Smooth muscle cell (in vitro differentiated cells): ENCODE data around the gene CEP44. TPM values are rescaled to one million over a fixed set of nuclear protein-coding genes. Genes with fewer than 3 reads are reported as not detected.
"Not testable (repeated sequence)": the region's sequence is repeated elsewhere in the genome, so short reads cannot be mapped to it uniquely, and the experiment has no call there.

Experiments
- DNase-seq: peaks from one replicate; lab custom pipeline; 2025; ENCODE audit not compliant: unreplicated experiment; lab: John Stamatoyannopoulos, UW
- H2AFZ ChIP-seq: fragments of 200-600 bp; sonication (generic); 2 replicates; pipeline ENCODE4 v1.6.0; 2016; ENCODE audit warnings: antibody characterized with exemption, low read depth, mild to moderate bottlenecking
- H3F3A ChIP-seq: fragments of 200-600 bp; sonication (generic); 2 replicates; pipeline ENCODE4 v1.6.0; 2017; ENCODE audit warnings: antibody characterized with exemption, low read depth
- H3K27ac ChIP-seq: fragments of 200-600 bp; sonication (generic); 2 replicates; pipeline ENCODE4 v1.5.1; 2016; ENCODE audit warnings: low read depth, mild to moderate bottlenecking
- H3K27me3 ChIP-seq: fragments of 200-600 bp; sonication (generic); 2 replicates; pipeline ENCODE4 v1.6.1; 2016; ENCODE audit warnings: low read depth, mild to moderate bottlenecking
- H3K36me3 ChIP-seq: fragments of 200-600 bp; sonication (generic); 2 replicates; pipeline ENCODE4 v1.5.1; 2016; ENCODE audit warnings: low read depth
- H3K4me1 ChIP-seq: fragments of 200-600 bp; sonication (generic); 2 replicates; pipeline ENCODE4 v1.5.1; 2016; ENCODE audit warnings: low read depth
- H3K4me2 ChIP-seq: fragments of 200-600 bp; sonication (generic); 2 replicates; pipeline ENCODE4 v1.6.0; 2016; ENCODE audit warnings: mild to moderate bottlenecking
- H3K4me3 ChIP-seq: fragments of 200-600 bp; sonication (generic); 2 replicates; pipeline ENCODE4 v1.5.1; 2016; ENCODE audit warnings: mild to moderate bottlenecking
- H3K79me2 ChIP-seq: fragments of 200-600 bp; sonication (generic); 2 replicates; pipeline ENCODE4 v1.6.0; 2016; ENCODE audit warnings: low read depth, mild to moderate bottlenecking
- H3K9ac ChIP-seq: fragments of 200-600 bp; sonication (generic); 2 replicates; pipeline ENCODE4 v1.6.0; 2016; ENCODE audit warnings: low read depth
- H3K9me3 ChIP-seq: fragments of 200-600 bp; sonication (generic); replicated peaks from 2 replicates; pipeline ENCODE4 v1.5.1; 2016; ENCODE audit warnings: low read depth
- H4K20me1 ChIP-seq: fragments of 200-600 bp; sonication (generic); 2 replicates; pipeline ENCODE4 v1.6.0; 2016; ENCODE audit warnings: low read depth
- WGBS: methylation state at CpG from one replicate; pipeline ENCODE4 v1.1.7; 2016; ENCODE audit warnings: low lambda C conversion rate; 5-methylcytosine and 5-hydroxymethylcytosine counted together
- polyA plus RNA-seq: library from polyadenylated mRNA; unstranded; fragments of >200 nt; fragmentation: Nextera tagmentation; extraction: Ambion mirVana; gene quantifications from 2 replicates; pipeline ENCODE4 v1.2.1, GENCODE V29; 2016
- total RNA-seq: library from RNA; depleted of rRNA; stranded (reverse); fragments of >200 nt; gene quantifications from 2 replicates; pipeline ENCODE4 v1.2.3, GENCODE V29; 2014
- TF ChIP-seq, protein P1 (sequence below): fragments of 200-600 bp; sonication (generic); IDR thresholded peaks from 2 replicates; pipeline ENCODE4 v1.5.1; 2017; ENCODE audit warnings: borderline replicate concordance, mild to moderate bottlenecking, antibody characterized with exemption; ENCODE audit not compliant: insufficient read depth, poor library complexity, severe bottlenecking

Gene CEP44
- total and polyA plus RNA-seq, 2 experiments from 2014 or later, result 11.4 to 25.2 TPM

DNA sequence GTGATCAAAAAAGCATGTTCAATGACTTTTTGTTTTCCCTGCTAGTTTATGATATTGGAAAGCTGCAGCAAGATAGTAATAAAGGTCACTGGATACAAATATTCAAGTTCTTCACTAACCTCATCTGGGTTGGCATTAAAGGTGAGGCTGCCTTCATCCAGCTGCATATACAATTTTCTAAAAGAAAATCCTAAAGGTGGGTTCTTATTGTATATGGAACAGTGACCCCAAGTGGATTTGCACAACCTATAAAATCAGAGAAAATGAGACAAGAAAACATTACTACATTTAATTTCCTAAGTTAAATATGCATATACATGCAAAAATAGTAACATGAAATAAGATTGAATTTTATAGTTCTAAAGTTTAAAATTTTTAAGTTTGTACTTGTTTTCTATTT lies 24.1 kb upstream of the CEP44 start:
- no peak overlapping the region for H2AFZ ChIP-seq
- peak overlapping the region; percentile 42 for H3K4me3 ChIP-seq
- TF ChIP-seq, protein P1, sequence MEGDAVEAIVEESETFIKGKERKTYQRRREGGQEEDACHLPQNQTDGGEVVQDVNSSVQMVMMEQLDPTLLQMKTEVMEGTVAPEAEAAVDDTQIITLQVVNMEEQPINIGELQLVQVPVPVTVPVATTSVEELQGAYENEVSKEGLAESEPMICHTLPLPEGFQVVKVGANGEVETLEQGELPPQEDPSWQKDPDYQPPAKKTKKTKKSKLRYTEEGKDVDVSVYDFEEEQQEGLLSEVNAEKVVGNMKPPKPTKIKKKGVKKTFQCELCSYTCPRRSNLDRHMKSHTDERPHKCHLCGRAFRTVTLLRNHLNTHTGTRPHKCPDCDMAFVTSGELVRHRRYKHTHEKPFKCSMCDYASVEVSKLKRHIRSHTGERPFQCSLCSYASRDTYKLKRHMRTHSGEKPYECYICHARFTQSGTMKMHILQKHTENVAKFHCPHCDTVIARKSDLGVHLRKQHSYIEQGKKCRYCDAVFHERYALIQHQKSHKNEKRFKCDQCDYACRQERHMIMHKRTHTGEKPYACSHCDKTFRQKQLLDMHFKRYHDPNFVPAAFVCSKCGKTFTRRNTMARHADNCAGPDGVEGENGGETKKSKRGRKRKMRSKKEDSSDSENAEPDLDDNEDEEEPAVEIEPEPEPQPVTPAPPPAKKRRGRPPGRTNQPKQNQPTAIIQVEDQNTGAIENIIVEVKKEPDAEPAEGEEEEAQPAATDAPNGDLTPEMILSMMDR, result no peak
- no peaks in the 10 kb centered on the region for H4K20me1 ChIP-seq
- H3K9me3 ChIP-seq, result no peaks in the 10 kb centered on the region
- H3K27me3 ChIP-seq, result no peaks in the 10 kb centered on the region
- no peaks in the 10 kb centered on the region for H3F3A ChIP-seq
- peak overlapping the region; percentile 75 for H3K4me2 ChIP-seq
- H3K4me1 ChIP-seq, result no peaks in the 10 kb centered on the region
- no peak overlapping the region for H3K9ac ChIP-seq
- peaks cover 69% of the 10 kb centered on the region for H3K79me2 ChIP-seq
- peak overlapping the region; percentile 65 for H3K27ac ChIP-seq
- no peaks in the 10 kb centered on the region for H3K36me3 ChIP-seq
- no peak for DNase-seq

DNA sequence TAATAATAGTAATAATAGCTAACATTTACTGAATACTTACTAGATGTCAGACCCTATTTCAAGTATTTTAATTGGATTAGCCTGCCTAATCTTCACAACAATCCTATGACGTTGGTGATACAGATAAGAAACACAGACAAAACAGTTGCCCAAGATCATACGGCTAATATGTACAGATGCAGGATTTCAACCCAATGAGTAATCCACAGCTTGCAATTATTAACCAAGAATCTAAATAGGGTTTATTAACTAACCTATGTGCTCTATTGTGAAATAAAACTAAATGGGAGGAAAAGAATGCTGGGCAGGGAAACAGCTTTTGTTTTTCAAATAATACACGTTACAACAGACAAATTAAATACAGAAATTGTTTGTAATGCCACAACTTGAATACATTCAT lies 23.6 kb upstream of the CEP44 start:
- Histone ChIP-seq H3K79me2 (peaks cover 73% of the 10 kb centered on the region), H3F3A (no peaks in the 10 kb centered on the region), H3K4me1 (no peaks in the 10 kb centered on the region), H4K20me1 (no peaks in the 10 kb centered on the region), H3K27ac (peak overlapping the region; percentile 65), H2AFZ (no peak overlapping the region), H3K27me3 (no peaks in the 10 kb centered on the region), H3K36me3 (no peaks in the 10 kb centered on the region), H3K4me3 (peak overlapping the region; percentile 42), H3K9ac (peak overlapping the region; percentile 46), H3K9me3 (no peaks in the 10 kb centered on the region), H3K4me2 (peak overlapping the region; percentile 75)
- WGBS, result 18% methylated on average over 3 of the region's 3 CpGs
- no peak for DNase-seq
- TF ChIP-seq, protein P1, result no peak

DNA sequence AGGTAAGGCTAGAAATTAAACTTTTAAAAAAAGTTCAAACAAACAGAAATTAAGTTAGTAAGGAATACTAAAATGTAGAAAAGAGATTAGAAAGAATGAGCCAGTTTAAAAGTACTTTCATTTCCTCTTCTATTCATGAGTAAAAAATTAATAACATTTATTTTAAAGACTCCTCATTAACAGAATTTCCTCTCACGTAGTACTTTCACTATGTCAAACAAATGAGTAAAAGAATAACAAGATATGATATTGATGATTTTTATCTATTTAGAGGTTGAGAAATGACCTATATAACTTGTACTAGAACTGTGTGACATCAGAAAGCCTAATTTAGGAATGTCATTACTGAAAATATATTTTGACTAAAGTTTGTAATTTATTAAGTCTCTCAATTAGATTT lies 22.3 kb upstream of the CEP44 start:
- WGBS, result 78% methylated on average over 1 of the region's 1 CpG
- peak overlapping the region; percentile 42 for H3K4me3 ChIP-seq
- H3K27me3 ChIP-seq, H4K20me1 ChIP-seq, H3K4me1 ChIP-seq, H3K36me3 ChIP-seq, H2AFZ ChIP-seq, DNase-seq, H3F3A ChIP-seq, H3K9me3 ChIP-seq: not testable (repeated sequence)
- peak overlapping the region; percentile 46 for H3K9ac ChIP-seq
- peak overlapping the region; percentile 65 for H3K27ac ChIP-seq
- peaks cover 84% of the 10 kb centered on the region for H3K79me2 ChIP-seq
- H3K4me2 ChIP-seq, result peak overlapping the region; percentile 75

DNA sequence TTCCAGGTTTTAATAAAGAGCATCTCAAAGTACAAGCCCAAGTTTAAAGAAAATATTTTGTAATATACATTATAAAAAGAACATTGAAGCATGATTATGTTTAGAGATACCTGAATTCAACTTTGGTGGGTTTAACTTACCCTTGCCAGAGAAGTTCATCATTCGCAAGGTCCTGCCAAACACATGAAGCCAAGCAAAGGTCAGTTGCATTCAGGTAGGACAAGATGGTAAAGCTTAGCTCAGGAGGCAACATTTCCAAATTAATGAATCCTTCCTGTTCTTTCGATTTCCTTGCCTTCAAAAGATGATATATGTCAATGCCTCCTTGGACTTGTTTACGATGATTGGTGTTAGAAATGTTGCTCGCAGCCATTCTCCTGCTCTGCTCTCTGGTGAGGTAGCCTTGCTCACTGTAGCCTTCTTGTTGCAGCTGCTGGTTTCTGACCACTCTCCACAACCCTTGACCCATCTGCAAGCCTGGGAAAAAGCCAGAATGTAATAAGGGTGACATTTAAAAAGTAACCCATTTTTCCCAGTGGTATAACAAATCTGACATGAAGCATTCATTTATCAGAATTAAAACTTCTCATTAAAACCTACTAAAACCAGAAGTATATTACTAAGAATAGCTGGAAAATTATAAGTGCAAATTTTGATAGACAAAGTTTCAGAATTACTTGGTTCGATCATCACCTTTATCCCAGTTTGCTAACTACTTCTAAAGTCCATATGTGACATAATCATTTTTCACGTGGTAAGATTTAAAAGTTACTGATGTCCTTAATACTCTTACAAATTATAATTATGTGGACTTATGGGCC lies 20.9 kb upstream of the CEP44 start:
- H3K27ac ChIP-seq, result peak overlapping the region; percentile 65
- H3K27me3 ChIP-seq, result no peaks in the 10 kb centered on the region
- peak overlapping the region; percentile 36 for H3K9ac ChIP-seq
- peak overlapping the region; percentile 42 for H3K4me3 ChIP-seq
- H3K79me2 ChIP-seq, result peaks cover 95% of the 10 kb centered on the region
- H2AFZ ChIP-seq, result peak overlapping the region; percentile 38
- H3K4me1 ChIP-seq, result no peaks in the 10 kb centered on the region
- no peaks in the 10 kb centered on the region for H3K36me3 ChIP-seq
- peak overlapping the region; percentile 75 for H3K4me2 ChIP-seq
- WGBS, result 57% methylated on average over 6 of the region's 6 CpGs
- H3K9me3 ChIP-seq, result no peaks in the 10 kb centered on the region
- no peak for DNase-seq
- H4K20me1 ChIP-seq, result no peaks in the 10 kb centered on the region
- no peaks in the 10 kb centered on the region for H3F3A ChIP-seq
- TF ChIP-seq, protein P1, result no peak
